ENCODE measurements around the gene TSPAN9. TPM values are rescaled to one million over a fixed set of nuclear protein-coding genes. Genes with fewer than 3 reads are reported as not detected.

TSPAN9 gene
- total RNA-seq, 1 experiment from 2014 or later, result 9.6 TPM

DNA sequence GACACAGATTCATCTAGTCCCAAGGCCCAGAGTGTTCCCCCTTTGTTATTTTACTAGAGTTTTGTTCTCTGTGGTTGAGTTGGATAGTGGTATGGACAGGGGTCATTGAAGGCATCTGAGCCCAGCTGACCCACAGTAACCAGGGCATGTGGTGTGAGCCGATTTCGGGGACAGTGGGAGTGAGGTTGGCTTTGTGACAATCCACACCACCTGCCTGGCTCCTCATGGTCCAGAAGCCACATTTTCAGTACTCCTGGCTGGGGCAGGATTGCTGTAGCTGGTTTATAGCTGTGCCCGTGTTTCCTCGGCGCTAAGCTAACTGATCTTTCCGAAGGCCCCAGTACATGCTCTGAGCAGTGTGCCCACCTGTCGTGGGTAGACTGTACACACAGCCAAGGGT, 116.0 kb downstream of the TSPAN9 start:
- Histone ChIP-seq H3K9me3 (ENCODE audit: insufficient read depth, low read depth) (no peaks in the 10 kb centered on the region), H3K27ac (no peak overlapping the region), H2AFZ (no peak overlapping the region), H3K4me3 (no peak overlapping the region), H4K20me1 (ENCODE audit: insufficient read depth) (no peaks in the 10 kb centered on the region), H3K27me3 (ENCODE audit: insufficient read depth, low read depth) (no peaks in the 10 kb centered on the region), H3K79me2 (ENCODE audit: low read depth) (no peaks in the 10 kb centered on the region), H3K4me2 (no peak overlapping the region), H3K4me1 (replicated peaks; ENCODE audit: insufficient read depth) (no peaks in the 10 kb centered on the region), H3F3A (ENCODE audit: insufficient read depth, low read depth) (no peaks in the 10 kb centered on the region), H3K9me2 (ENCODE audit: insufficient read depth) (no peaks in the 10 kb centered on the region), H3K36me3 (ENCODE audit: low read depth) (no peaks in the 10 kb centered on the region)
- ChIA-PET POLR2A (ENCODE audit: unreplicated experiment) (no interaction called here), CTCF (interaction anchor here (0.6 to 0.9 kb wide), 2 partner anchors 9 to 77 kb away, joined by 3 read pairs; no protein-coding TSS in a partner anchor)
- intact Hi-C loops (cut with micrococcal nuclease; ENCODE audit: unreplicated experiment), result no loop called here
- BruUV-seq (replicated peaks), result no TSS peak
- DNase-seq, result no peak
- no peak for TF ChIP-seq EZH2 (IDR thresholded peaks at IDR 0.05; ENCODE audit: low read depth)
- TF ChIP-seq, protein P1, sequence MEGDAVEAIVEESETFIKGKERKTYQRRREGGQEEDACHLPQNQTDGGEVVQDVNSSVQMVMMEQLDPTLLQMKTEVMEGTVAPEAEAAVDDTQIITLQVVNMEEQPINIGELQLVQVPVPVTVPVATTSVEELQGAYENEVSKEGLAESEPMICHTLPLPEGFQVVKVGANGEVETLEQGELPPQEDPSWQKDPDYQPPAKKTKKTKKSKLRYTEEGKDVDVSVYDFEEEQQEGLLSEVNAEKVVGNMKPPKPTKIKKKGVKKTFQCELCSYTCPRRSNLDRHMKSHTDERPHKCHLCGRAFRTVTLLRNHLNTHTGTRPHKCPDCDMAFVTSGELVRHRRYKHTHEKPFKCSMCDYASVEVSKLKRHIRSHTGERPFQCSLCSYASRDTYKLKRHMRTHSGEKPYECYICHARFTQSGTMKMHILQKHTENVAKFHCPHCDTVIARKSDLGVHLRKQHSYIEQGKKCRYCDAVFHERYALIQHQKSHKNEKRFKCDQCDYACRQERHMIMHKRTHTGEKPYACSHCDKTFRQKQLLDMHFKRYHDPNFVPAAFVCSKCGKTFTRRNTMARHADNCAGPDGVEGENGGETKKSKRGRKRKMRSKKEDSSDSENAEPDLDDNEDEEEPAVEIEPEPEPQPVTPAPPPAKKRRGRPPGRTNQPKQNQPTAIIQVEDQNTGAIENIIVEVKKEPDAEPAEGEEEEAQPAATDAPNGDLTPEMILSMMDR (conservative IDR thresholded peaks at IDR 0.05), result no peak

DNA sequence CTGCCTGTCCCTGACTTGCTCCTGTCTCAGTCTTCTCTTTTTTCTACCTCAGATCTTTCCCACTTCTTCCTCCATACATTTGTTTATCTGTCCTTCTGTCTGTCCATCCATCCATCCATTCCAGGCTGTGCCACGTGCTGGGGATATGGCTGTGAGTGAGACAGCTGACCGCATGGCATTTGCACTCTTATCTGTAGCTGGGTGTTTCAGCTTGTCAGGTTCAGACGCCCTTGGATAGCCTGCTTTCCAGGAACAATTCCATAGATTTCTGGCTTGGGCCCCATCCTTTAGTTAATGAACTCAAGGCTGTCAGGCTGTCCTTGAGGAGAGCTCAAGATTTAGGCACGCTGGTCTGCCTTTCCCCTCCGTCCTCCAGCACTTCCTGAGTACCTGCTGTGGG, 116.6 kb downstream of the TSPAN9 start:
- no peak for DNase-seq
- BruUV-seq (replicated peaks), result no TSS peak
- no peaks in the 10 kb centered on the region for H3K36me3 ChIP-seq (ENCODE audit: low read depth)
- no peaks in the 10 kb centered on the region for H3K4me1 ChIP-seq (replicated peaks; ENCODE audit: insufficient read depth)
- H3K9me3 ChIP-seq (ENCODE audit: insufficient read depth, low read depth), result no peaks in the 10 kb centered on the region
- H3K27ac ChIP-seq, result no peak overlapping the region
- H3F3A ChIP-seq (ENCODE audit: insufficient read depth, low read depth), result no peaks in the 10 kb centered on the region
- no peaks in the 10 kb centered on the region for H4K20me1 ChIP-seq (ENCODE audit: insufficient read depth)
- no peaks in the 10 kb centered on the region for H3K27me3 ChIP-seq (ENCODE audit: insufficient read depth, low read depth)
- no peak for TF ChIP-seq EZH2 (IDR thresholded peaks at IDR 0.05; ENCODE audit: low read depth)
- TF ChIP-seq, protein P1 (conservative IDR thresholded peaks at IDR 0.05), result no peak
- no peak overlapping the region for H3K4me3 ChIP-seq
- H2AFZ ChIP-seq, result no peak overlapping the region
- ChIA-PET POLR2A (ENCODE audit: unreplicated experiment) (no interaction called here), CTCF (no interaction called here)
- intact Hi-C loops (cut with micrococcal nuclease; ENCODE audit: unreplicated experiment), result no loop called here
- no peak overlapping the region for H3K4me2 ChIP-seq
- H3K9me2 ChIP-seq (ENCODE audit: insufficient read depth), result no peaks in the 10 kb centered on the region
- H3K79me2 ChIP-seq (ENCODE audit: low read depth), result no peaks in the 10 kb centered on the region

DNA sequence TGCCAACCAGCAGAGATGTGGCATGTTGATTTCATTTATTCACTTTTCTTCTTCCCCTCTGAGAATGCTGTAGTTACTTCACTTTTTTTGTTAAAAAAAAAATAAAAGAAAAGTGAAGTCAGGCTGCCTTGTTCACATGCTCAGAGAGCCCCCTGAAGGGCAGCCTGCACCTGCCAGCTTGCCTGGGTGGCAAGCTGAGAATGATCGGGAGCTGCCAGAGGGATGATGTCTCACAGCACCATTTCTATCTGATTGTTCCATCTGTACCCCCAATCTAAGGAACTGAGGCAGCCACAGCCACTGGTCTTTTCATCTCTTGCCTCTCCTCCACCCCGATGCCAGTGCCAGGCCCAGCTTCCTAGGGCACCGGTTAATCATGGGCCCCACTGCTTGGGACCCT, 118.2 kb downstream of the TSPAN9 start:
- Histone ChIP-seq H3F3A (ENCODE audit: insufficient read depth, low read depth) (no peaks in the 10 kb centered on the region), H3K79me2 (ENCODE audit: low read depth) (no peaks in the 10 kb centered on the region), H3K4me3 (no peak overlapping the region), H2AFZ (no peak overlapping the region), H3K27ac (no peak overlapping the region), H3K9me2 (ENCODE audit: insufficient read depth) (no peaks in the 10 kb centered on the region), H4K20me1 (ENCODE audit: insufficient read depth) (no peaks in the 10 kb centered on the region), H3K36me3 (ENCODE audit: low read depth) (no peaks in the 10 kb centered on the region), H3K27me3 (ENCODE audit: insufficient read depth, low read depth) (peaks cover 8% of the 10 kb centered on the region; the same call in 1 of the 2 replicates), H3K4me1 (replicated peaks; ENCODE audit: insufficient read depth) (no peaks in the 10 kb centered on the region), H3K4me2 (no peak overlapping the region), H3K9me3 (ENCODE audit: insufficient read depth, low read depth) (no peaks in the 10 kb centered on the region)
- intact Hi-C loops (cut with micrococcal nuclease; ENCODE audit: unreplicated experiment), result no loop called here
- DNase-seq, result no peak
- TF ChIP-seq EZH2 (IDR thresholded peaks at IDR 0.05; ENCODE audit: low read depth), result no peak
- TF ChIP-seq, protein P1 (conservative IDR thresholded peaks at IDR 0.05), result no peak
- POLR2A ChIA-PET (ENCODE audit: unreplicated experiment), result no interaction called here
- BruUV-seq (replicated peaks), result no TSS peak
- CTCF ChIA-PET, result no interaction called here
